K562 (cell line): Measurements from ENCODE around the gene RABL3. TPM values are rescaled to one million over a fixed set of nuclear protein-coding genes. Genes with fewer than 3 reads are reported as not detected.
"Not testable (repeated sequence)": the region's sequence is repeated elsewhere in the genome, so short reads cannot be mapped to it uniquely, and the experiment has no call there.

ENCODE experiments used
- ATAC-seq: fragments of 200-7000 bp; cut with Tn5 transposase; 3 replicates; pipeline ENCODE4 v1.9.1; 2020; ENCODE audit warnings: moderate library complexity
- BruUV-seq: library from RNA; stranded (reverse); fragments of 400-500 nt; replicated peaks from 2 replicates; lab custom pipeline; 2021; lab: Mats Ljungman, UMichigan
- CTCF ChIA-PET: fragments of 300-600 bp; formaldehyde crosslinking; extraction: SDS; loops from one replicate; lab custom pipeline; 2021; ENCODE audit warnings: low intra/inter-chr PET ratio; lab: Yijun Ruan, JAX
- POLR2A ChIA-PET: fragments of 300-600, 350-650 bp; sonication (Branson Sonifier 250); formaldehyde crosslinking; extraction: SDS; loops from one replicate; lab custom pipeline; 2021; ENCODE audit warnings: antibody characterized with exemption, inconsistent platforms; lab: Yijun Ruan, JAX
- DNase-seq, 4 experiments: peaks; one replicate each; pipeline versions ENCODE4 v3.0.0 to v3.0.0-alpha.2; 2011 to 2018; ENCODE audit warnings: low spot score in 3 of 4, mixed read lengths in 3 of 4; ENCODE audit errors: extremely low read depth in 1 of 4
- FAIRE-seq: peaks from 2 replicates; lab custom pipeline; 2011; peaks lifted over from hg19 to GRCh38; lab: Jason Lieb, UNC
- H2AFZ ChIP-seq: 2 replicates; pipeline ENCODE4 v1.6.0; 2011; ENCODE audit warnings: low read depth, low read length, control low read depth, inconsistent platforms
- H3K27ac ChIP-seq: fragments of 200-600 bp; 3 replicates; pipeline ENCODE4 v1.8.0; 2011; ENCODE audit warnings: low read depth, mild to moderate bottlenecking, control low read depth, inconsistent platforms, low read length, moderate library complexity, mixed read lengths; ENCODE audit errors: extremely low read depth
- H3K27me3 ChIP-seq, 2 experiments: fragments of 300-600 bp in 1 of 2; 2 replicates in 1 of 2; 3 replicates in 1 of 2; pipeline versions ENCODE4 v1.6.0 to v1.8.0; 2011; ENCODE audit warnings: inconsistent platforms in 2 of 2, low read length in 2 of 2, mild to moderate bottlenecking in 1 of 2, mixed read lengths in 1 of 2, moderate library complexity in 1 of 2; ENCODE audit not compliant: control insufficient read depth in 2 of 2, insufficient read depth in 2 of 2
- H3K36me3 ChIP-seq: fragments of 300-600 bp; 3 replicates; pipeline ENCODE4 v1.8.0; 2011; ENCODE audit warnings: mild to moderate bottlenecking, low read length, inconsistent platforms; ENCODE audit not compliant: control insufficient read depth, insufficient read depth
- H3K4me1 ChIP-seq, 2 experiments: fragments of 200-600 bp in 1 of 2; replicated peaks in 1 of 2; 2 replicates in 1 of 2; 3 replicates in 1 of 2; pipeline versions ENCODE4 v1.5.1 to v1.8.0; 2011; ENCODE audit warnings: inconsistent platforms in 2 of 2, low read length in 2 of 2, mild to moderate bottlenecking in 1 of 2, mixed read lengths in 1 of 2, moderate library complexity in 1 of 2; ENCODE audit not compliant: control insufficient read depth in 2 of 2, insufficient read depth in 2 of 2
- H3K4me2 ChIP-seq: 2 replicates; pipeline ENCODE4 v1.6.1; 2011; ENCODE audit warnings: low read length, control low read depth, inconsistent platforms, mixed read lengths; ENCODE audit not compliant: insufficient read depth
- H3K4me3 ChIP-seq: fragments of 200-600 bp; sonication (generic), shearing (Covaris generic); 2 replicates; pipeline ENCODE4 v1.5.1; 2016; ENCODE audit warnings: control low read depth, inconsistent platforms
- H3K79me2 ChIP-seq: fragments of 200-600 bp; 3 replicates; pipeline ENCODE4 v1.8.0; 2011; ENCODE audit warnings: low read length, inconsistent platforms; ENCODE audit not compliant: control insufficient read depth, insufficient read depth
- H3K9ac ChIP-seq, 2 experiments: 2 replicates each; pipeline versions ENCODE4 v1.6.0 to v1.6.1; 2011; ENCODE audit warnings: low read depth in 2 of 2, low read length in 2 of 2, control low read depth in 1 of 2, inconsistent platforms in 1 of 2, mild to moderate bottlenecking in 1 of 2, mixed read lengths in 1 of 2; ENCODE audit not compliant: insufficient read depth in 1 of 2
- H3K9me1 ChIP-seq: one replicate; pipeline ENCODE4 v1.6.0; 2011; ENCODE audit warnings: inconsistent platforms, mild to moderate bottlenecking, low read length, moderate library complexity; ENCODE audit not compliant: control insufficient read depth, insufficient read depth
- H3K9me3 ChIP-seq: replicated peaks from 2 replicates; pipeline ENCODE4 v1.5.1; 2011; ENCODE audit warnings: low read depth, low read length, inconsistent platforms; ENCODE audit not compliant: control insufficient read depth, insufficient read depth
- H4K20me1 ChIP-seq: replicated peaks from 2 replicates; pipeline ENCODE4 v1.6.1; 2011; ENCODE audit warnings: low read length, inconsistent platforms, mixed read lengths; ENCODE audit not compliant: control insufficient read depth, insufficient read depth
- FOS ChIP-seq: IDR thresholded peaks from 3 replicates; pipeline ENCODE4 v1.6.1; 2011; ENCODE audit not compliant: insufficient read length; ENCODE audit errors: extremely low read depth
- HNRNPUL1 ChIP-seq: fragments of 200-400 bp; formaldehyde crosslinking; IDR thresholded peaks from 2 replicates; pipeline ENCODE4 v1.6.1; 2017; ENCODE audit warnings: low read length
- MAFG ChIP-seq: fragments of 450-650 bp; conservative IDR thresholded peaks from 2 replicates; pipeline ENCODE4 v1.6.1; 2016; ENCODE audit warnings: missing genetic modification characterization, missing compliant biosample characterization
- RBM15 ChIP-seq: fragments of 200-400 bp; formaldehyde crosslinking; IDR thresholded peaks from 2 replicates; pipeline ENCODE4 v1.6.1; 2018; ENCODE audit warnings: mild to moderate bottlenecking, low read length, moderate library complexity; ENCODE audit not compliant: insufficient read depth
- SMAD2 ChIP-seq: fragments of 150-350 bp; IDR thresholded peaks from 2 replicates; pipeline ENCODE4 v1.6.1; 2014; ENCODE audit warnings: low read depth, mild to moderate bottlenecking, low read length
- SUPT5H ChIP-seq: fragments of 450-650 bp; IDR thresholded peaks from 2 replicates; pipeline ENCODE4 v1.6.1; 2016
- ZNF316 ChIP-seq: fragments of 450-650 bp; IDR thresholded peaks from 2 replicates; pipeline ENCODE4 v1.6.1; 2016
- WGBS: fragments of 100-300 bp; shearing (Covaris generic); methylation state at CpG from one replicate; pipeline ENCODE4 v1.1.6; 2016; ENCODE audit warnings: low coverage, mixed read lengths; ENCODE audit not compliant: insufficient coverage; ENCODE audit errors: missing lambda C conversion rate; 5-methylcytosine and 5-hydroxymethylcytosine counted together
- in situ Hi-C: fragments of 300-500 bp; cut with MboI; formaldehyde crosslinking; loops from 4 replicates; pipeline ENCODE4 v1.15.0; 2018; ENCODE audit warnings: inconsistent platforms, mixed read lengths
- intact Hi-C: fragments of 100-400 bp; cut with micrococcal nuclease; formaldehyde crosslinking; loops from 2 replicates; pipeline ENCODE4 v1.14.2; 2022
- polyA plus RNA-seq, 8 experiments: library from polyadenylated mRNA; depleted of rRNA in 4 of 8; stranded (reverse) in 5 of 8; unstranded in 3 of 8; fragments of >200 nt; fragmentation: Nextera tagmentation in 2 of 8; fragmentation: Illumina TruSeq in 1 of 8; extraction: Ambion mirVana in 2 of 8; extraction: Trizol in 1 of 8; gene quantifications; 2 replicates each; pipeline versions ENCODE4 v1.2.1 to v1.2.3, GENCODE V29; 2011 to 2014; ENCODE audit warnings: inconsistent platforms in 1 of 8, missing spikeins in 1 of 8
- total RNA-seq, 7 experiments: library from RNA; depleted of rRNA in 6 of 7; stranded (reverse); fragments of >200 nt in 6 of 7; fragmentation: Illumina TruSeq in 2 of 7; extraction: Trizol in 2 of 7; gene quantifications; 2 replicates each; pipeline versions ENCODE4 v1.2.1 to v1.2.3, GENCODE V29; 2011 to 2021; ENCODE audit warnings: low replicate concordance in 1 of 7
- TF ChIP-seq, protein P1 (sequence below), 2 experiments: IDR thresholded peaks in 1 of 2; conservative IDR thresholded peaks in 1 of 2; 2 replicates each; pipeline ENCODE4 v1.6.1; 2016; ENCODE audit warnings: low read depth in 2 of 2, mild to moderate bottlenecking in 1 of 2, missing compliant biosample characterization in 1 of 2, missing genetic modification characterization in 1 of 2, moderate library complexity in 1 of 2
- TF ChIP-seq, protein P2 (sequence below): fragments of 450-650 bp; IDR thresholded peaks from 2 replicates; pipeline ENCODE4 v1.6.1; 2017; ENCODE audit warnings: antibody characterized with exemption

RABL3 gene
- total and polyA plus RNA-seq, 9 of the 15 experiments (the other 6 are each of a cell fraction or from before 2014, with no cell fraction given) = 6.5 to 30.7 (median 12.3) TPM

DNA sequence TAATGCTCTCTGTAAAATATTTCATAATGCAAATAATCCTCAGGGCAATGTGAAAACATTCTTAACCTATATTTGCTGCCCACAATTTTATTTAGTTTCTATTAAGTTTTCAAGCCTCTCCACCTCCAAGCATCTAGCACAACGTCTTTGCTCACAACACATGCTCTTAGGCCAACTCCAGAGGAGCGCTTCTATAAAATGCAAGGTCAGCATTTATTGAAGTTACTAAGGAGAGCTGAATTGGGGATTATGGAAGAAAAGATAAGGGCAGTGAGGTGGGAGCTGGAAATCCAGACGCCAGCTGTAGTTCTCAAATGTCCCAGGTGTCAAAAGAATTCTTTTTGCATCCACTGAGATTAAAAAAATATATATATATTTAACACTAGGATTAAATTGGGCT is 996 bp downstream of the RABL3 start (continued):
- TF ChIP-seq, protein P1, sequence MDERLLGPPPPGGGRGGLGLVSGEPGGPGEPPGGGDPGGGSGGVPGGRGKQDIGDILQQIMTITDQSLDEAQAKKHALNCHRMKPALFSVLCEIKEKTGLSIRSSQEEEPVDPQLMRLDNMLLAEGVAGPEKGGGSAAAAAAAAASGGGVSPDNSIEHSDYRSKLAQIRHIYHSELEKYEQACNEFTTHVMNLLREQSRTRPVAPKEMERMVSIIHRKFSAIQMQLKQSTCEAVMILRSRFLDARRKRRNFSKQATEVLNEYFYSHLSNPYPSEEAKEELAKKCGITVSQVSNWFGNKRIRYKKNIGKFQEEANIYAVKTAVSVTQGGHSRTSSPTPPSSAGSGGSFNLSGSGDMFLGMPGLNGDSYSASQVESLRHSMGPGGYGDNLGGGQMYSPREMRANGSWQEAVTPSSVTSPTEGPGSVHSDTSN (CRISPR knock-in tag; IDR thresholded peaks at IDR 0.05; ENCODE audit: low read depth) = no peak
- TF ChIP-seq, protein P1 (tag; conservative IDR thresholded peaks at IDR 0.05; ENCODE audit: low read depth) = no peak
- TF ChIP-seq MAFG (tag) = peak; percentile 97
- TF ChIP-seq SMAD2 = no peak
- TF ChIP-seq ZNF316 = peak; percentile 99
- no peak for TF ChIP-seq SUPT5H
- TF ChIP-seq, protein P2, sequence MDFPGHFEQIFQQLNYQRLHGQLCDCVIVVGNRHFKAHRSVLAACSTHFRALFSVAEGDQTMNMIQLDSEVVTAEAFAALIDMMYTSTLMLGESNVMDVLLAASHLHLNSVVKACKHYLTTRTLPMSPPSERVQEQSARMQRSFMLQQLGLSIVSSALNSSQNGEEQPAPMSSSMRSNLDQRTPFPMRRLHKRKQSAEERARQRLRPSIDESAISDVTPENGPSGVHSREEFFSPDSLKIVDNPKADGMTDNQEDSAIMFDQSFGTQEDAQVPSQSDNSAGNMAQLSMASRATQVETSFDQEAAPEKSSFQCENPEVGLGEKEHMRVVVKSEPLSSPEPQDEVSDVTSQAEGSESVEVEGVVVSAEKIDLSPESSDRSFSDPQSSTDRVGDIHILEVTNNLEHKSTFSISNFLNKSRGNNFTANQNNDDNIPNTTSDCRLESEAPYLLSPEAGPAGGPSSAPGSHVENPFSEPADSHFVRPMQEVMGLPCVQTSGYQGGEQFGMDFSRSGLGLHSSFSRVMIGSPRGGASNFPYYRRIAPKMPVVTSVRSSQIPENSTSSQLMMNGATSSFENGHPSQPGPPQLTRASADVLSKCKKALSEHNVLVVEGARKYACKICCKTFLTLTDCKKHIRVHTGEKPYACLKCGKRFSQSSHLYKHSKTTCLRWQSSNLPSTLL = no peak
- TF ChIP-seq FOS = no peak
- no peak for TF ChIP-seq HNRNPUL1
- no peak for TF ChIP-seq RBM15

DNA sequence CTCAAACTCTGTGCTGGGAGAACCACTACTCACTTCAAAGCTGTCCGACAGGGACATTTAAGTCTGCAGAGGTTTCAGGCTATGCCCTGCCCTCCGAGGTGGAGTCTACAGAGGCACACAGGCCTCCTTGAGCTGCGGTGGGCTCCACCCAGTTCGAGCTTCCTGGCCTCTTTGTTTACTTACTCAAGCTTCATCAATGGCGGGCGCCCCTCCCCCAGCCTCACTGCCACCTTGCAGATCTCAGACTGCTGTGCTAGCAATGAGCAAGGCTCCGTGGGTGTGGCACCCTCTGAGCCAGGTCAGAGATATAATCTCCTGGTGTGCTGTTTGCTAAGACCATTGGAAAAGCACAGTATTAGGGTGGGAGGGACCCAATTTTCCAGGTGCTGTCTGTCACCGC is 4.3 kb downstream of the RABL3 start:
- H3K9me1 ChIP-seq, H3K27ac ChIP-seq, H3K36me3 ChIP-seq, DNase-seq, BruUV-seq, ATAC-seq, H3K4me1 ChIP-seq, intact Hi-C loops, CTCF ChIA-PET, H4K20me1 ChIP-seq, FAIRE-seq, H3K9me3 ChIP-seq, H2AFZ ChIP-seq, in situ Hi-C loops, POLR2A ChIA-PET, H3K4me2 ChIP-seq, H3K27me3 ChIP-seq, H3K9ac ChIP-seq, H3K4me3 ChIP-seq: not testable (repeated sequence)
- H3K79me2 ChIP-seq = peaks cover 16% of the 10 kb centered on the region
- 95% methylated on average over 7 of the region's 8 CpGs for WGBS
